Endothelial cell of hepatic sinusoid (primary cell): Measurements from ENCODE around the gene RABAC1.
"Not testable (repeated sequence)": the region's sequence is repeated elsewhere in the genome, so short reads cannot be mapped to it uniquely, and the experiment has no call there.

ENCODE experiments used
- in situ Hi-C: cut with HindIII; loops from 2 replicates; pipeline ENCODE4 v1.10.0; 2017; ENCODE audit warnings: low sequenced_read_pairs

The RABAC1 gene

GRCh38 chr19:41959056-41960053, at the start of gene RABAC1:
TSS of gene RABAC1 (minus strand) at chr19:41959321. CDS start at chr19:41959292, 29 bp downstream.
- in situ Hi-C loops, result loop anchor here (10.0 kb wide), 1 partner anchor 65 kb away; no protein-coding TSS in a partner anchor

GRCh38 chr19:42006569-42006968, 47.4 kb upstream of the RABAC1 start:
- in situ Hi-C loops, result loop anchor here (10.0 kb wide), 1 partner anchor 358 kb away; no protein-coding TSS in a partner anchor

GRCh38 chr19:42005504-42005903, 46.4 kb upstream of the RABAC1 start:
- in situ Hi-C loops, result loop anchor here (10.0 kb wide), 1 partner anchor 359 kb away; no protein-coding TSS in a partner anchor

GRCh38 chr19:42003506-42004294, 44.6 kb upstream of the RABAC1 start:
- in situ Hi-C loops, result loop anchor here (10.0 kb wide), 1 partner anchor 361 kb away; no protein-coding TSS in a partner anchor

GRCh38 chr19:41999878-42000208, 40.7 kb upstream of the RABAC1 start:
- in situ Hi-C loops, result loop anchor here (10.0 kb wide), 1 partner anchor 365 kb away; no protein-coding TSS in a partner anchor

- in situ Hi-C loops, result no loop called here
Measured at GRCh38 chr19:41999071-41999877, 40.2 kb upstream of the RABAC1 start.

- in situ Hi-C loops, result no loop called here
Measured at GRCh38 chr19:41998246-41999020, 39.3 kb upstream of the RABAC1 start.

GRCh38 chr19:41997851-41998229, 38.7 kb upstream of the RABAC1 start:
- in situ Hi-C loops, result no loop called here

GRCh38 chr19:41997121-41997850, 38.2 kb upstream of the RABAC1 start:
- in situ Hi-C loops, result no loop called here

GRCh38 chr19:41995959-41996797, 37.1 kb upstream of the RABAC1 start:
- in situ Hi-C loops, result no loop called here

GRCh38 chr19:41994994-41995958, 36.2 kb upstream of the RABAC1 start:
- in situ Hi-C loops, result no loop called here

- in situ Hi-C loops, result no loop called here
Measured at GRCh38 chr19:41994521-41994971, 35.4 kb upstream of the RABAC1 start.

- in situ Hi-C loops, result no loop called here
Measured at GRCh38 chr19:41993612-41994483, 34.7 kb upstream of the RABAC1 start, which contains the start of gene ATP1A3. TSS of gene ATP1A3 (minus strand) at chr19:41994230. CDS start at chr19:41994076, 154 bp downstream.

- in situ Hi-C loops, result not testable (repeated sequence)
Measured at GRCh38 chr19:41991925-41992569, 32.9 kb upstream of the RABAC1 start.

GRCh38 chr19:41991025-41991424, 31.9 kb upstream of the RABAC1 start:
- in situ Hi-C loops, result no loop called here
